Parathyroid adenoma (tissue), 2 donors: ENCODE measurements around the gene USH2A.

ENCODE experiments used
- H2AFZ ChIP-seq: fragments of 300-600 bp; sonication (generic); one replicate; pipeline ENCODE4 v1.7.0; 2017; ENCODE audit warnings: antibody characterized with exemption, mild to moderate bottlenecking
- H3K27ac ChIP-seq: fragments of 300-600 bp; sonication (generic); one replicate; pipeline ENCODE4 v1.7.0; 2017
- H3K27me3 ChIP-seq: fragments of 300-600 bp; sonication (generic); one replicate; pipeline ENCODE4 v1.7.0; 2017; ENCODE audit warnings: low read length; ENCODE audit not compliant: control insufficient read depth, insufficient read depth
- H3K36me3 ChIP-seq: fragments of 300-600 bp; sonication (generic); one replicate; pipeline ENCODE4 v1.7.0; 2017; ENCODE audit warnings: low read length; ENCODE audit not compliant: control insufficient read depth, insufficient read depth
- H3K4me1 ChIP-seq: fragments of 300-600 bp; sonication (generic); one replicate; pipeline ENCODE4 v1.7.0; 2017; ENCODE audit warnings: control low read depth
- H3K4me2 ChIP-seq: fragments of 300-600 bp; sonication (generic); one replicate; pipeline ENCODE4 v1.7.0; 2017; ENCODE audit warnings: low read length
- H3K4me3 ChIP-seq: fragments of 300-600 bp; sonication (generic); one replicate; pipeline ENCODE4 v1.7.0; 2017; ENCODE audit warnings: low read depth, low read length
- H3K79me2 ChIP-seq: fragments of 300-600 bp; sonication (generic); one replicate; pipeline ENCODE4 v1.7.0; 2017; ENCODE audit warnings: control low read depth
- H3K9ac ChIP-seq: fragments of 300-600 bp; sonication (generic); one replicate; pipeline ENCODE4 v1.7.0; 2017; ENCODE audit warnings: mild to moderate bottlenecking
- H3K9me3 ChIP-seq: fragments of 300-600 bp; sonication (generic); one replicate; pipeline ENCODE4 v1.7.0; 2017; ENCODE audit warnings: low read length; ENCODE audit not compliant: control insufficient read depth
- TF ChIP-seq, protein P1 (sequence below): fragments of 300-600 bp; sonication (generic); IDR thresholded peaks from one replicate; pipeline ENCODE4 v1.7.0; 2017; ENCODE audit warnings: antibody characterized with exemption, mild to moderate bottlenecking
- donor health status: primary hyperparathyroidism.

The USH2A gene

DNA sequence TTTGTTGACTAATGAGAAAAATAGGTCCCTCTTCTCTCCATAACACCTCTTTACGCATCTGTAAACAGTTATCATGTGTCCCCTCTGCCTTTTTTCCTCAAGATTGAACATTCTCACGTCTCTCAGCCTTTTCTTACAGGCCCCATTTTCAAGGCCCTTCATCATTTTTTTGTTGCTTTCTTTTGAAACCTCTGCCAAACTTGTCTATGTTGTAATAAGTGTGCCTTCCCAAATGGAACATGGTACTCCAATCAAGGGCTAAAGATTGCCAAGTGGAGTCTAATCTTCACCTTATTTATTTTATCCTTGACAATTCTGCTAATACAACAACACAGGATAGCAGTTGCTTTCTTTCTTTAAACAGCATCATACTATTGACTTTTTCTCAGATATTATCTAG, 280.3 kb downstream of the USH2A start:
- no peaks in the 10 kb centered on the region for H3K79me2 ChIP-seq
- H3K4me1 ChIP-seq = no peaks in the 10 kb centered on the region
- H3K27me3 ChIP-seq = no peaks in the 10 kb centered on the region
- no peaks in the 10 kb centered on the region for H3K36me3 ChIP-seq
- H3K4me3 ChIP-seq = no peak overlapping the region
- H3K9me3 ChIP-seq = no peaks in the 10 kb centered on the region
- H2AFZ ChIP-seq = no peak overlapping the region
- no peak overlapping the region for H3K27ac ChIP-seq
- no peak overlapping the region for H3K4me2 ChIP-seq
- no peak overlapping the region for H3K9ac ChIP-seq
- TF ChIP-seq, protein P1, sequence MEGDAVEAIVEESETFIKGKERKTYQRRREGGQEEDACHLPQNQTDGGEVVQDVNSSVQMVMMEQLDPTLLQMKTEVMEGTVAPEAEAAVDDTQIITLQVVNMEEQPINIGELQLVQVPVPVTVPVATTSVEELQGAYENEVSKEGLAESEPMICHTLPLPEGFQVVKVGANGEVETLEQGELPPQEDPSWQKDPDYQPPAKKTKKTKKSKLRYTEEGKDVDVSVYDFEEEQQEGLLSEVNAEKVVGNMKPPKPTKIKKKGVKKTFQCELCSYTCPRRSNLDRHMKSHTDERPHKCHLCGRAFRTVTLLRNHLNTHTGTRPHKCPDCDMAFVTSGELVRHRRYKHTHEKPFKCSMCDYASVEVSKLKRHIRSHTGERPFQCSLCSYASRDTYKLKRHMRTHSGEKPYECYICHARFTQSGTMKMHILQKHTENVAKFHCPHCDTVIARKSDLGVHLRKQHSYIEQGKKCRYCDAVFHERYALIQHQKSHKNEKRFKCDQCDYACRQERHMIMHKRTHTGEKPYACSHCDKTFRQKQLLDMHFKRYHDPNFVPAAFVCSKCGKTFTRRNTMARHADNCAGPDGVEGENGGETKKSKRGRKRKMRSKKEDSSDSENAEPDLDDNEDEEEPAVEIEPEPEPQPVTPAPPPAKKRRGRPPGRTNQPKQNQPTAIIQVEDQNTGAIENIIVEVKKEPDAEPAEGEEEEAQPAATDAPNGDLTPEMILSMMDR = no peak

DNA sequence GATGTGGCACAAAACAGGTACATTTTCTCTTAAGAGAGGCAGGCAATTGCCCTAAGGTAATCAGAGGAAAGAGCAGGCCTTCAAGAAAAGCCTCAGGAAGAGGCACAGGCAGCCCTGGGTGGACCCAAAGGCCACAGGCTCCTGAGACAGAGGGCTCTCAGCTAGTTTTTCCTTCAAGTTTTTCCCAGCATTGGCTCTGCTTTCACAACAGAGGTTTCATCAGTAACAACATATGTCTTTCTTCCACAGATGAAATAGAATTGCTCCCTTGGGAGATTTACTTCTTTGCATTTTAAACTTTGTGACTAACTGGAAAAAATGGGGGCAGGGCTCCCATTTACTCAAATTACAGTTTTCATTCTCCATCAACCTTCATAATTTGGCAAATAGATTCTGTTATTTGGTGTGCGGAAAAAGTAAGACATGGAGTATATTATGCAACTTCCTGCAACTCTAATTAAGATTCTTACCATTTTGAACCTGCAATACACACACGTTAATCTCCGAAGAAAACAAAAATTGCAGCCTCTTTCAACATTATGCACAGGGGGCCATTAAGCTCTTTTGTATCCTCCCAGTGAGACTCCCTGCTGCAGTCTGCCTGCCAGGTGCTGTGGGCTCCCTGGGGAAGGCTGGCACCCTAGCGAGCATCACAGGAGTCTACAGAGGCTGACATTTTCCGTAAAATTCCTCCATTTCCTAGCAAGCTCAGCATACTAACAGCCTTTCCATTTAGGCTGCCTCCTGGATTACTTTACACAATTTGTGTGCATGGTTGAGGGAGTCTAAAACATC, 282.3 kb downstream of the USH2A start:
- TF ChIP-seq, protein P1 = no peak
- no peak overlapping the region for H3K4me3 ChIP-seq
- H3K27ac ChIP-seq = no peak overlapping the region
- H3K36me3 ChIP-seq = no peaks in the 10 kb centered on the region
- no peaks in the 10 kb centered on the region for H3K4me1 ChIP-seq
- no peak overlapping the region for H2AFZ ChIP-seq
- H3K27me3 ChIP-seq = no peaks in the 10 kb centered on the region
- no peak overlapping the region for H3K9ac ChIP-seq
- no peak overlapping the region for H3K4me2 ChIP-seq
- H3K9me3 ChIP-seq = no peaks in the 10 kb centered on the region
- no peaks in the 10 kb centered on the region for H3K79me2 ChIP-seq

DNA sequence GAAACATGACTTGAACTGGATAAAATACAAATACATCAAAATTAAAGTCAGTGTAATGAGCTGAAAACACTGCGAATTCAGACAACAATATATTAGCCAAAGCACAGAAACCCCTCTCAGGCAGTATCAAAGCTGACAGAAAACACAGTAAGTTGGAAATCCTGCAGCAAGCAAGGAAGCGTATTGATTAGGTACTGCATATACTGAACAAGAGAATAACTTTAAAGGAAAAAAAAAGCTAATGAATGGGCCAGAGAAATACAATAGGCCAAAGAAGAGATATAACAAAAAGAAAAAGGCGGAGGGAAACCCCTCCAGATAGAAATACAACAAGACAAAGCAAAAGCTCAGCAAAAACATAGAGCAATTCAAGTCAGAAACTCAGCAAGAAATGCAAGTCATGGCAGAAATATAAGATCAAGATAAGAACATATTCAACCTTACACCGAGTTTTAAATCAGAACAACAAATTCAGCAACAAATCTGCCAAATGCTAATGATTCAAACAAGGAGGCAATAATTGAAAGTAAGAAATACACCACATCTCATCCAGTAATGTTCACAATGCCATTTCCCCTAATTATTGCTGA, 299.0 kb downstream of the USH2A start:
- no peak overlapping the region for H3K4me3 ChIP-seq

DNA sequence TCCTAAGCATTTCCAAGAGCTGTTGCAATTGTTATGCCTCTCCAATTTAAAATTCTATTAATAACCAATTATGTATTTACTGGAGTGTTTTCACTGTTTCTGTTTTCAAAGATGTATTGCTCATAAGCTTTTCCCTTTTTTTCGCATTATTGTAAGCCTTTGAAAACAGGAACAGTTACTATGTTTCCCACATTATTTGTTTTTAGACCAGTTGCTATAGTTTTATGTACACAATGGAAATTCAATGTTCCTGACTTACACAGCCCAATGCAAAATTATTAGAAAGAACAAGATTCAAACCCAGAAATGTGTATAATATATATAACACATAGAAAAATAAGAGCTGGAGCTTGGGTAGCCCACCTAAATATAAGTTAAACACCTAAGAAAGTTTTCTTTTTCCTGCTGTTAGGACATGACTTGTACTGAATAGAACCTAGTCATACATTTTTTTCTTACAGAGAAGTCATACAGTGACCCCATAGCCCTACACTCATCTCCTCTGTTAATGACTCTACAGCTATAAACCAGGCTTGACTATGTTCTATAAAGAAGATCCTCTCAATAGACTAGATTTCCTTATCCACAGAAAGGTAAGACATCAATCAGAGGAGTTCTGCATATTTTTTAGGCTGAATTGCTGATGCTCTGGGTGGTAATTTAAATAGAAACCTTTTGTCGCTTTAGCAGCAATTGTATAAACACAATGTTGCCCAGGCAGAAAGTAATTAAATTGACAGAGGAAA, 299.6 kb downstream of the USH2A start:
- H3K36me3 ChIP-seq = no peaks in the 10 kb centered on the region
- H3K9me3 ChIP-seq = no peaks in the 10 kb centered on the region
- H3K4me2 ChIP-seq = no peak overlapping the region
- no peaks in the 10 kb centered on the region for H3K4me1 ChIP-seq
- H3K4me3 ChIP-seq = no peak overlapping the region
- no peak overlapping the region for H2AFZ ChIP-seq
- no peak overlapping the region for H3K9ac ChIP-seq
- no peaks in the 10 kb centered on the region for H3K27me3 ChIP-seq
- TF ChIP-seq, protein P1 = no peak
- no peak overlapping the region for H3K27ac ChIP-seq
- H3K79me2 ChIP-seq = no peaks in the 10 kb centered on the region

More for the DNA sequence above, 299.0 kb downstream of the USH2A start:
- H3K9me3 ChIP-seq = no peaks in the 10 kb centered on the region
- H3K79me2 ChIP-seq = no peaks in the 10 kb centered on the region
- TF ChIP-seq, protein P1 = no peak
- no peak overlapping the region for H3K27ac ChIP-seq
- H3K36me3 ChIP-seq = no peaks in the 10 kb centered on the region
- no peak overlapping the region for H3K9ac ChIP-seq
- no peaks in the 10 kb centered on the region for H3K27me3 ChIP-seq
- H3K4me2 ChIP-seq = no peak overlapping the region
- no peaks in the 10 kb centered on the region for H3K4me1 ChIP-seq
- H2AFZ ChIP-seq = no peak overlapping the region
